Neuronal stem cell (in vitro differentiated cells): ENCODE results near the gene REPS1.

Experiments used
- DNase-seq: peaks from one replicate; pipeline ENCODE4 v3.0.0-alpha.2; 2013; ENCODE audit warnings: low spot score
- H2AFZ ChIP-seq: one replicate; pipeline ENCODE4 v1.6.1; 2013; ENCODE audit warnings: mild to moderate bottlenecking, low read length, inconsistent platforms
- H2AK5ac ChIP-seq: 2 replicates; pipeline ENCODE4 v1.6.1; 2013; ENCODE audit warnings: low read depth, mild to moderate bottlenecking, inconsistent platforms, low read length, moderate library complexity, mixed read lengths
- H2BK120ac ChIP-seq: 2 replicates; pipeline ENCODE4 v1.6.1; 2013; ENCODE audit warnings: low read depth, mild to moderate bottlenecking, inconsistent platforms, low read length, moderate library complexity, mixed read lengths
- H2BK12ac ChIP-seq: one replicate; pipeline ENCODE4 v1.6.1; 2013; ENCODE audit warnings: low read length, inconsistent platforms
- H2BK15ac ChIP-seq: 2 replicates; pipeline ENCODE4 v1.6.1; 2013; ENCODE audit warnings: mild to moderate bottlenecking, low read length, inconsistent platforms, mixed read lengths
- H2BK5ac ChIP-seq: one replicate; pipeline ENCODE4 v1.6.1; 2013; ENCODE audit warnings: inconsistent platforms, mild to moderate bottlenecking, low read length, moderate library complexity
- H3K14ac ChIP-seq: one replicate; pipeline ENCODE4 v1.6.1; 2013; ENCODE audit warnings: low read length, inconsistent platforms
- H3K18ac ChIP-seq: 2 replicates; pipeline ENCODE4 v1.6.1; 2013; ENCODE audit warnings: low read length, inconsistent platforms
- H3K23ac ChIP-seq: 2 replicates; pipeline ENCODE4 v1.6.1; 2013; ENCODE audit warnings: low read depth, mild to moderate bottlenecking, mixed read lengths, low read length, inconsistent platforms; ENCODE audit not compliant: poor library complexity
- H3K27ac ChIP-seq: replicated peaks from 3 replicates; pipeline ENCODE4 v1.5.1; 2013; ENCODE audit warnings: low read length, inconsistent platforms
- H3K27me3 ChIP-seq, 3 experiments: 2 replicates each; pipeline ENCODE4 v1.6.1; 2013; ENCODE audit warnings: low read length in 3 of 3, mild to moderate bottlenecking in 2 of 3, inconsistent platforms in 1 of 3, low read depth in 1 of 3, mixed read lengths in 1 of 3, moderate library complexity in 1 of 3; ENCODE audit not compliant: control insufficient read depth in 3 of 3, insufficient read depth in 3 of 3
- H3K36me3 ChIP-seq, 2 donors: replicated peaks in 1 of 2; 2 replicates each; pipeline ENCODE4 v1.6.1; 2013; ENCODE audit warnings: low read length in 2 of 2; ENCODE audit not compliant: control insufficient read depth in 2 of 2, insufficient read depth in 2 of 2
- H3K4ac ChIP-seq: 2 replicates; pipeline ENCODE4 v1.6.1; 2013; ENCODE audit warnings: inconsistent platforms, mild to moderate bottlenecking, low read length, moderate library complexity
- H3K4me1 ChIP-seq, 2 donors: 1 replicate in 1 of 2; 2 replicates in 1 of 2; pipeline ENCODE4 v1.6.1; 2013; ENCODE audit warnings: low read length in 2 of 2, low read depth in 1 of 2; ENCODE audit not compliant: control insufficient read depth in 2 of 2, insufficient read depth in 1 of 2
- H3K4me2 ChIP-seq: one replicate; pipeline ENCODE4 v1.6.1; 2013; ENCODE audit warnings: mild to moderate bottlenecking, low read length, inconsistent platforms; ENCODE audit not compliant: insufficient read depth, poor library complexity, severe bottlenecking
- H3K4me3 ChIP-seq, 2 donors: 2 replicates each; pipeline ENCODE4 v1.5.1; 2013; ENCODE audit warnings: low read length in 2 of 2, mild to moderate bottlenecking in 2 of 2, inconsistent platforms in 1 of 2, moderate library complexity in 1 of 2
- H3K79me1 ChIP-seq: one replicate; pipeline ENCODE4 v1.6.1; 2013; ENCODE audit warnings: low read depth, mild to moderate bottlenecking, inconsistent platforms, low read length, moderate library complexity
- H3K9ac ChIP-seq: one replicate; pipeline ENCODE4 v1.6.1; 2013; ENCODE audit warnings: mild to moderate bottlenecking, low read depth, low read length, inconsistent platforms; ENCODE audit not compliant: poor library complexity
- H3K9me3 ChIP-seq, 2 donors: replicated peaks in 1 of 2; 2 replicates each; pipeline versions ENCODE3 to v1.6.1; 2013; ENCODE audit warnings: low read length in 2 of 2, mild to moderate bottlenecking in 2 of 2, inconsistent platforms in 1 of 2, low read depth in 1 of 2, mixed read lengths in 1 of 2, moderate library complexity in 1 of 2; ENCODE audit not compliant: control insufficient read depth in 2 of 2, insufficient read depth in 1 of 2
- H4K8ac ChIP-seq: one replicate; pipeline ENCODE4 v1.6.1; 2013; ENCODE audit warnings: low read depth, mild to moderate bottlenecking, inconsistent platforms, low read length, moderate library complexity
- H4K91ac ChIP-seq: one replicate; pipeline ENCODE4 v1.6.1; 2013; ENCODE audit warnings: low read length, low read depth, mild to moderate bottlenecking, inconsistent platforms; ENCODE audit not compliant: poor library complexity
- WGBS, 2 donors: extraction: QIAGEN DNeasy Blood & Tissue Kit; methylation state at CpG; one replicate each; pipeline ENCODE4 v1.1.7; 2013; ENCODE audit warnings: missing lambda C conversion rate in 2 of 2, mixed read lengths in 1 of 2; ENCODE audit not compliant: insufficient read length in 2 of 2, insufficient replicate concordance in 1 of 2; ENCODE audit errors: extremely low coverage in 2 of 2; 5-methylcytosine and 5-hydroxymethylcytosine counted together

The REPS1 gene

GRCh38 chr6:138907167-138907566 lies 80.9 kb downstream of the REPS1 start:
- no peak overlapping the region for H3K14ac ChIP-seq
- H3K9ac ChIP-seq = no peak overlapping the region
- H3K18ac ChIP-seq = no peak overlapping the region
- H3K4me3 ChIP-seq = no peak overlapping the region
- H2BK120ac ChIP-seq = no peak overlapping the region
- H2BK12ac ChIP-seq = no peak overlapping the region
- H3K79me1 ChIP-seq = no peaks in the 10 kb centered on the region
- H4K8ac ChIP-seq = no peak overlapping the region
- no peak overlapping the region for H2AK5ac ChIP-seq
- H3K4me1 ChIP-seq = no peaks in the 10 kb centered on the region
- no peak overlapping the region for H3K23ac ChIP-seq
- H3K4ac ChIP-seq = no peak overlapping the region
- H2BK5ac ChIP-seq = no peak overlapping the region
- WGBS, 2 donors = no CpG with 5 or more reads among the region's 7 CpGs
- no peak for DNase-seq
- H3K4me2 ChIP-seq = no peak overlapping the region
- H2AFZ ChIP-seq = no peak overlapping the region
- H3K36me3 ChIP-seq = peaks cover 11 to 97% of the 10 kb centered on the region in 2 donors
- no peak overlapping the region for H4K91ac ChIP-seq
- H3K9me3 ChIP-seq = no peaks in the 10 kb centered on the region
- H2BK15ac ChIP-seq = no peak overlapping the region
- no peaks in the 10 kb centered on the region for H3K27me3 ChIP-seq
- H3K27ac ChIP-seq = no peak overlapping the region

DNA sequence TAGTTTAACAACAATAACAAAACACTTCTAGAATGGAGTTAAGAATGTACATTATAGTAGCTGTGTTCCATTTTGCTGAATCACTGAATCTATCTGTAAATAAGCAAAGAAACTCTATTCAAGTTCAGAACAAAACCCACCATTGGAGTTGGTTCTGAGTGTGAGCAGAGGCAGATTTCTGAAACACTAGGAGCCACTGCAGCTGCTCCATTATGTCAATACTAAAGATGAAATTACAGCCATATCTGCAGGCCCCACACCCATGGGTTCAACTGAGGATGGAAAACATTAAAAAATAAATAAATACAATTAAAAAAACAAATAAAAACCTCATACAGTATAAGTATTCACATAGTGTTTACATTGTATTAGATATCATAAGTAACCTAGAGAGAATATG lies 91.0 kb downstream of the REPS1 start:
- Histone ChIP-seq H3K23ac (no peak overlapping the region), H2BK5ac (no peak overlapping the region), H3K18ac (no peak overlapping the region), H3K9ac (no peak overlapping the region), H3K4me3 (no peak overlapping the region), H2AFZ (no peak overlapping the region), H3K14ac (no peak overlapping the region), H3K36me3 (peaks cover 1 to 36% of the 10 kb centered on the region in 2 donors), H2BK120ac (no peak overlapping the region), H3K9me3 (no peaks in the 10 kb centered on the region), H3K27ac (no peak overlapping the region), H2BK12ac (no peak overlapping the region), H3K79me1 (no peaks in the 10 kb centered on the region), H3K27me3 (no peaks in the 10 kb centered on the region), H4K91ac (no peak overlapping the region), H3K4me1 (no peaks in the 10 kb centered on the region), H2AK5ac (no peak overlapping the region), H2BK15ac (no peak overlapping the region), H3K4ac (no peak overlapping the region), H4K8ac (no peak overlapping the region), H3K4me2 (no peak overlapping the region)
- DNase-seq = no peak

GRCh38 chr6:138896104-138896756 lies 91.8 kb downstream of the REPS1 start:
- Histone ChIP-seq H4K91ac (no peak overlapping the region), H2BK15ac (no peak overlapping the region), H3K9ac (no peak overlapping the region), H3K79me1 (no peaks in the 10 kb centered on the region), H2BK12ac (no peak overlapping the region), H3K4me2 (no peak overlapping the region), H3K14ac (no peak overlapping the region), H3K27ac (no peak overlapping the region), H2BK120ac (no peak overlapping the region), H3K4me1 (no peaks in the 10 kb centered on the region), H3K18ac (no peak overlapping the region), H3K27me3 (no peaks in the 10 kb centered on the region), H2BK5ac (no peak overlapping the region), H3K4ac (no peak overlapping the region), H3K23ac (no peak overlapping the region), H3K9me3 (no peaks in the 10 kb centered on the region), H2AK5ac (no peak overlapping the region), H3K4me3 (no peak overlapping the region), H4K8ac (no peak overlapping the region), H2AFZ (no peak overlapping the region), H3K36me3 (peaks cover 1 to 28% of the 10 kb centered on the region in 2 donors)
- WGBS, 2 donors = no CpG with 5 or more reads among the region's 8 CpGs
- no peak for DNase-seq

DNA sequence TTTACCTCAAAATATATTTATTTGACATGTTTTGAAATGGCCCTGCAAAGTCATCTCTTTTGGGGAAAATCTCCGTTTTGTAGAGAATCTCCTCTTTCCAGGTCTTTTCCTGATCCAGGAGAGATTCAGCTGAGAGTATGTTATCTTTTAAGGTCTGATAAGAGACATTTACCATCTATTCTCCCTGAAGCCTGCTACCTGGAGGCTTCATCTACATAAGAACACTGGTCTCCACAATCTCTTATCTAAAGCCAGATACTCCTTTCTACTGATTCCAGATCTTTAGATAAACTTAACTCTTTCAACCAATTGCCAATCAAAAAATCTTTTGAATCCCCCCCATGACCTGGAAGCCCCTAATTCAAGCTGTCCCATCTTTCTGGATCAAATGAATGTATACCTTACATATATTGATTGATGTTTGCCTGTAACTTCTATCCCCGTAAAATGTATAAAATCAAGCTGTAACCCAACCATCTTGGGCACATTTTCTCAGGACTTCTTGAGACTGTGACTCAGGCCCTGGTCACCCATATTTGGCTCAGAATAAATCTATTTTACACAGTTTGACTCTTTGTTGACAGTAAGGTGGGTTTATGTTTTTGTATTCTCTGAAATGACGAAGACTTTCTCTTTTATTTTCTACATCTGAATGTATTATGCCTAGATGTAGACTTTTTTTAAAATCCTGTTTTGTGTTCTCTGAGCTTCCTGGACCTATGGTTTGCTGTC lies 96.6 kb downstream of the REPS1 start:
- no peak overlapping the region for H3K4ac ChIP-seq
- no peaks in the 10 kb centered on the region for H3K4me1 ChIP-seq
- no peak overlapping the region for H3K9ac ChIP-seq
- no peak overlapping the region for H4K91ac ChIP-seq
- H3K27ac ChIP-seq = no peak overlapping the region
- no peak overlapping the region for H2AK5ac ChIP-seq
- no peak overlapping the region for H2BK120ac ChIP-seq
- no peak overlapping the region for H3K14ac ChIP-seq
- H3K36me3 ChIP-seq = no peaks in the 10 kb centered on the region
- no peak for DNase-seq
- H3K27me3 ChIP-seq = no peaks in the 10 kb centered on the region
- H2BK15ac ChIP-seq = no peak overlapping the region
- no CpG with 5 or more reads among the region's 3 CpGs for WGBS, 2 donors
- no peaks in the 10 kb centered on the region for H3K9me3 ChIP-seq
- no peak overlapping the region for H2BK12ac ChIP-seq
- H3K4me2 ChIP-seq = no peak overlapping the region
- no peak overlapping the region for H3K18ac ChIP-seq
- no peak overlapping the region for H4K8ac ChIP-seq
- H3K23ac ChIP-seq = no peak overlapping the region
- H3K79me1 ChIP-seq = no peaks in the 10 kb centered on the region
- H2BK5ac ChIP-seq = no peak overlapping the region
- no peak overlapping the region for H2AFZ ChIP-seq
- H3K4me3 ChIP-seq = no peak overlapping the region
